HCT116 (cell line): ENCODE data around the gene TMEM52. TPM values are rescaled to one million over a fixed set of nuclear protein-coding genes. Genes with fewer than 3 reads are reported as not detected.

Experiments used
- ATAC-seq: fragments of 200-7000 bp; cut with Tn5 transposase; 2 replicates; pipeline ENCODE4 v1.9.1; 2020; ENCODE audit warnings: mild to moderate bottlenecking, moderate library complexity
- BruUV-seq: library from RNA; stranded (reverse); fragments of 400-500 nt; replicated peaks from 2 replicates; lab custom pipeline; 2021; lab: Mats Ljungman, UMichigan
- CTCF ChIA-PET: fragments of 300-600 bp; sonication (Branson Sonifier 250); formaldehyde crosslinking; loops from one replicate; lab custom pipeline; 2021; ENCODE audit warnings: antibody characterized with exemption; lab: Charles Lee
- POLR2A ChIA-PET: fragments of 300-600, 350-600 bp; sonication (Branson Sonifier 250); formaldehyde crosslinking; loops from one replicate; lab custom pipeline; 2021; ENCODE audit warnings: antibody characterized with exemption; lab: Charles Lee
- RAD21 ChIA-PET, 2 experiments: fragments of 300-600 bp; sonication (Branson Sonifier 250); formaldehyde crosslinking; loops; one replicate each; lab custom pipeline; 2023; ENCODE audit warnings: low total read pairs in 2 of 2; ENCODE audit not compliant: uncharacterized antibody in 2 of 2, unreplicated experiment in 2 of 2, low non-redundant PET in 1 of 2; lab: Charles Lee
- DNase-seq: peaks from one replicate; pipeline ENCODE4 v3.0.0-alpha.2; 2010; ENCODE audit warnings: low read depth, low spot score
- H2AFZ ChIP-seq: fragments of 200-600 bp; shearing (Covaris generic), sonication (generic); 2 replicates; pipeline ENCODE4 v1.6.1; 2017; ENCODE audit warnings: low read depth, mixed run types, mixed read lengths, antibody characterized with exemption, low read length; ENCODE audit not compliant: poor library complexity, severe bottlenecking
- H3K27ac ChIP-seq: 2 replicates; pipeline ENCODE4 v1.5.1; 2012; ENCODE audit warnings: low read depth, low read length
- H3K27me3 ChIP-seq: fragments of 200-600 bp; sonication (generic); 2 replicates; pipeline ENCODE4 v1.6.1; 2016; ENCODE audit warnings: mixed run types, low read length, mixed read lengths; ENCODE audit not compliant: insufficient read depth
- H3K36me3 ChIP-seq, 2 experiments: fragments of 200-500 bp in 1 of 2; fragments of 200-600 bp in 1 of 2; sonication (Bioruptor generic) in 1 of 2; sonication (generic) in 1 of 2; 2 replicates each; pipeline versions ENCODE4 v1.5.1 to v1.6.1; 2014 to 2016; ENCODE audit warnings: low read length in 2 of 2, inconsistent platforms in 1 of 2, mixed read lengths in 1 of 2, mixed run types in 1 of 2; ENCODE audit not compliant: insufficient read depth in 2 of 2, control insufficient read depth in 1 of 2
- H3K4me1 ChIP-seq, 2 experiments: fragments of 200-600 bp in 1 of 2; sonication (generic) in 1 of 2; 2 replicates each; pipeline versions ENCODE4 v1.5.1 to v1.6.1; 2012 to 2017; ENCODE audit warnings: low read length in 2 of 2, inconsistent platforms in 1 of 2, mild to moderate bottlenecking in 1 of 2, mixed read lengths in 1 of 2, mixed run types in 1 of 2, moderate library complexity in 1 of 2; ENCODE audit not compliant: insufficient read depth in 2 of 2, control insufficient read depth in 1 of 2
- H3K4me2 ChIP-seq: fragments of 200-600 bp; sonication (generic); 2 replicates; pipeline ENCODE4 v1.6.1; 2017; ENCODE audit warnings: mixed run types, low read length, mixed read lengths
- H3K4me3 ChIP-seq, 2 experiments: fragments of 200-600 bp in 1 of 2; sonication (generic) in 1 of 2; replicated peaks in 1 of 2; 2 replicates each; pipeline ENCODE4 v1.5.1; 2011 to 2016; ENCODE audit warnings: low read length in 2 of 2, control low read depth in 1 of 2, low read depth in 1 of 2, mild to moderate bottlenecking in 1 of 2, mixed read lengths in 1 of 2, mixed run types in 1 of 2
- H3K79me2 ChIP-seq: fragments of 200-600 bp; sonication (generic); 2 replicates; pipeline ENCODE4 v1.6.1; 2017; ENCODE audit warnings: mild to moderate bottlenecking, mixed run types, low read length, moderate library complexity, mixed read lengths; ENCODE audit not compliant: insufficient read depth
- H3K9ac ChIP-seq: fragments of 200-600 bp; sonication (generic); 2 replicates; pipeline ENCODE4 v1.6.1; 2016; ENCODE audit warnings: low read length, mixed read lengths
- H3K9me2 ChIP-seq: fragments of 200-600 bp; sonication (generic), shearing (Covaris generic); 2 replicates; pipeline ENCODE4 v1.6.1; 2017; ENCODE audit warnings: mixed run types, mild to moderate bottlenecking, moderate library complexity; ENCODE audit not compliant: insufficient read depth
- H3K9me3 ChIP-seq, 2 experiments: fragments of 200-500 bp in 1 of 2; fragments of 200-600 bp in 1 of 2; sonication (Bioruptor generic) in 1 of 2; sonication (generic) in 1 of 2; 2 replicates each; pipeline ENCODE4 v1.6.1; 2014 to 2017; ENCODE audit warnings: low read length in 2 of 2, mixed read lengths in 2 of 2, inconsistent platforms in 1 of 2, low read depth in 1 of 2, mild to moderate bottlenecking in 1 of 2, mixed run types in 1 of 2, moderate library complexity in 1 of 2; ENCODE audit not compliant: control insufficient read depth in 1 of 2, insufficient read depth in 1 of 2
- H4K20me1 ChIP-seq: fragments of 200-600 bp; sonication (generic), shearing (Covaris generic); 2 replicates; pipeline ENCODE4 v1.6.1; 2017; ENCODE audit warnings: mixed run types, mild to moderate bottlenecking, moderate library complexity; ENCODE audit not compliant: insufficient read depth
- CBX3 ChIP-seq: IDR thresholded peaks from 2 replicates; pipeline ENCODE4 v1.6.1; 2012; ENCODE audit warnings: low read depth
- ELF1 ChIP-seq: IDR thresholded peaks from 2 replicates; pipeline ENCODE4 v1.6.1; 2012; ENCODE audit warnings: low read depth, borderline replicate concordance
- EZH2phosphoT487 ChIP-seq: fragments of 200-600 bp; IDR thresholded peaks from 2 replicates; pipeline ENCODE4 v1.6.1; 2018; ENCODE audit warnings: antibody characterized with exemption, borderline replicate concordance
- FOSL1 ChIP-seq: IDR thresholded peaks from 2 replicates; pipeline ENCODE4 v1.6.1; 2012; ENCODE audit warnings: low read depth
- JUND ChIP-seq: IDR thresholded peaks from 2 replicates; pipeline ENCODE4 v1.6.1; 2012
- POLR2A ChIP-seq: IDR thresholded peaks from 2 replicates; pipeline ENCODE4 v1.7.0; 2011; ENCODE audit warnings: borderline replicate concordance; ENCODE audit not compliant: insufficient read depth, insufficient read length; ENCODE audit errors: extremely low read depth
- RAD21 ChIP-seq: IDR thresholded peaks from 2 replicates; pipeline ENCODE4 v1.6.1; 2012; ENCODE audit warnings: low read depth, mild to moderate bottlenecking
- SIN3A ChIP-seq: IDR thresholded peaks from 2 replicates; pipeline ENCODE4 v1.6.1; 2012; ENCODE audit warnings: low read depth
- SRF ChIP-seq: IDR thresholded peaks from 2 replicates; pipeline ENCODE4 v1.6.1; 2012; ENCODE audit warnings: low read depth
- TCF7L2 ChIP-seq: IDR thresholded peaks from 2 replicates; pipeline ENCODE4 v1.7.0; 2011; ENCODE audit warnings: borderline replicate concordance, inconsistent platforms; ENCODE audit not compliant: insufficient read depth, insufficient read length; ENCODE audit errors: extremely low read depth
- YY1 ChIP-seq: IDR thresholded peaks from 2 replicates; pipeline ENCODE4 v1.6.1; 2011; ENCODE audit warnings: low read length, low read depth, moderate library complexity, mild to moderate bottlenecking; ENCODE audit not compliant: insufficient replicate concordance; ENCODE audit errors: extremely low read depth
- ZNF274 ChIP-seq: fragments of 200-500 bp; sonication (Bioruptor generic); IDR thresholded peaks from 2 replicates; pipeline ENCODE4 v1.6.1; 2014; ENCODE audit warnings: mild to moderate bottlenecking, low read depth, low read length, inconsistent platforms
- intact Hi-C: fragments of 100-400 bp; cut with micrococcal nuclease; formaldehyde crosslinking; loops from 2 replicates; pipeline ENCODE4 v1.10.0; 2022
- total RNA-seq: library from RNA; stranded (reverse); gene quantifications from one replicate; pipeline ENCODE4 v1.2.1, GENCODE V29; 2021; ENCODE audit not compliant: unreplicated experiment
- TF ChIP-seq, protein P1 (sequence below), 3 experiments: fragments of 200-600 bp in 1 of 3; sonication (generic) in 1 of 3; IDR thresholded peaks in 2 of 3; conservative IDR thresholded peaks in 1 of 3; 2 replicates each; pipeline ENCODE4 v1.5.1; 2012 to 2017; ENCODE audit warnings: low read depth in 2 of 3, low read length in 2 of 3, antibody characterized with exemption in 1 of 3, borderline replicate concordance in 1 of 3, control low read depth in 1 of 3, mild to moderate bottlenecking in 1 of 3, mixed read lengths in 1 of 3, mixed run types in 1 of 3, moderate library complexity in 1 of 3; ENCODE audit not compliant: insufficient read depth in 1 of 3
- TF ChIP-seq, protein P2 (sequence below): IDR thresholded peaks from 2 replicates; pipeline ENCODE4 v1.6.1; 2012

TMEM52 gene
- total RNA-seq, 1 experiment from 2014 or later, result 27.5 TPM

DNA sequence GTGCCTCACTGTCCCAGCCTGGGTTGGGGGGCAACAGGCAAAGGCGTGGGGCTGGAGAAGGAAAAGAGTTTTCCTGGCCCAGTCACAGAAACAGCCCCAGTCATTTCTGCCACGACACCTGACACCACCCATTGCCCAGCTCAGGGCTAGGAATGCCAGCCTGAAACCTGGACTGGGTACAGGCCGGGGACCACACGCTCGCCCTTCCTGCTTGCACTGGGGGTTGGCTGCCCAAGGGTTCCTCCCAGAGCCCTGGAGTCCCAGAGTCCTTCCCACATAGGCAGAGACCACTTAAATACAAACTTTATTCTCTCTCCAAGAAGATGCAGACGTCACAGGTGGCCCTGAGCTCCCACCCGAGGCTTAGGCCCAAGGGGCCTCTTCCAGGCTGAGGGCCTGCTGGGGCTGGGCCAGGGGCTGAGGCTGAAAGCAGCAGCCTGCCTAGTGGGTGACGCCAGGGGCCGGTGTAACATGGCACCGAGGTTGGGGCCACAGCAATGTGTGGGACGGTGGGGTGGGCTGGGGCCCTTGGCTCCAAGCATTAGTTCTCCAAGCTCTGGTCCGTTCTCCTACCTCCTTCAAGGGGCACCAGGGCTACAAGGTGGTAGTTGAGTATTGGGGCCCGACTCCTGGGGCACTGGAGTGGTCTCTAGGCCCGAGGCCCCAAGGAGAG is 1.6 kb downstream of the TMEM52 start:
- H2AFZ ChIP-seq, result no peak overlapping the region
- H3K79me2 ChIP-seq, result 0 out of 2 replicates have a peak, but pooled peaks cover 8% of the 10 kb centered on the region
- intact Hi-C loops, result no loop called here
- H3K9me2 ChIP-seq, result no peaks in the 10 kb centered on the region
- H3K36me3 ChIP-seq, result no peaks in the 10 kb centered on the region
- TSS peak; percentile 79 for BruUV-seq
- 0 out of 2 replicates have a peak overlapping the region, but pooled peaks have one; percentile 84 for H3K9ac ChIP-seq
- RAD21 ChIA-PET, result no interaction called here
- H3K4me2 ChIP-seq, result peak overlapping the region; percentile 99
- POLR2A ChIA-PET, result interaction anchor here (0.8 kb wide), 1 partner anchor 129 kb away, joined by 3 read pairs; no protein-coding TSS in a partner anchor
- H3K4me1 ChIP-seq, result peaks cover 11 to 29% of the 10 kb centered on the region in 2 experiments
- no peaks in the 10 kb centered on the region for H3K27me3 ChIP-seq
- no peak for TF ChIP-seq JUND
- TF ChIP-seq, all 23 proteins: peak for 0
- Histone ChIP-seq H3K9me3 (no peaks in the 10 kb centered on the region), H3K4me3 (no peak overlapping the region; a peak in 1 of 4 replicates), H4K20me1 (no peaks in the 10 kb centered on the region), H3K27ac (peak overlapping the region; percentile 79; the same call in 1 of the 2 replicates)
- ATAC-seq (no peak), DNase-seq (no peak)
- CTCF ChIA-PET, result no interaction called here

DNA sequence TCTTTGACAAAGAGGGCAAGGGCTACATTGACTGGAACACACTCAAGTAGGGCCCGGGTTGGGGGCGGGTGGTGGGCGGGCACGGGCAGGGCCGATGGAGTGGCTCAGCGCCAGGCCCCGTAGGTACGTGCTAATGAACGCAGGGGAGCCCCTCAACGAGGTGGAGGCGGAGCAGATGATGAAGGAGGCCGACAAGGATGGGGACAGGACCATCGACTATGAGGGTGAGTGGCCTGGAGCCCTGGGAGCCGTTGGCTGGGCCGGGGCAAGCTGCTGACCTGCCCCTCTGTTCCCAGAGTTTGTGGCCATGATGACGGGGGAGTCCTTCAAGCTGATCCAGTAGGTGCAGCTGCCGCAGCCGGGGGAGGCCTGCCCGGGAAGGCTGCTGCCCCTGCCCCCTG is 2.2 kb downstream of the TMEM52 start:
- Histone ChIP-seq H2AFZ (no peak overlapping the region), H4K20me1 (no peaks in the 10 kb centered on the region), H3K9me3 (no peaks in the 10 kb centered on the region), H3K4me3 (no peak overlapping the region), H3K27ac (no peak overlapping the region), H3K9me2 (no peaks in the 10 kb centered on the region), H3K36me3 (no peaks in the 10 kb centered on the region), H3K4me2 (no peak overlapping the region), H3K79me2 (0 out of 2 replicates have a peak, but pooled peaks cover 8% of the 10 kb centered on the region), H3K4me1 (peaks cover 11 to 29% of the 10 kb centered on the region in 2 experiments), H3K9ac (no peak overlapping the region), H3K27me3 (no peaks in the 10 kb centered on the region)
- intact Hi-C loops, result no loop called here
- BruUV-seq, result no TSS peak
- RAD21 ChIA-PET, result no interaction called here
- no peak for ATAC-seq
- TF ChIP-seq RAD21 (no peak), EZH2phosphoT487 (no peak), FOSL1 (no peak), ELF1 (no peak), YY1 (no peak), TCF7L2 (no peak), POLR2A (no peak), CBX3 (no peak), SIN3A (no peak), SRF (no peak), JUND (no peak), ZNF274 (no peak)
- TF ChIP-seq, protein P1, sequence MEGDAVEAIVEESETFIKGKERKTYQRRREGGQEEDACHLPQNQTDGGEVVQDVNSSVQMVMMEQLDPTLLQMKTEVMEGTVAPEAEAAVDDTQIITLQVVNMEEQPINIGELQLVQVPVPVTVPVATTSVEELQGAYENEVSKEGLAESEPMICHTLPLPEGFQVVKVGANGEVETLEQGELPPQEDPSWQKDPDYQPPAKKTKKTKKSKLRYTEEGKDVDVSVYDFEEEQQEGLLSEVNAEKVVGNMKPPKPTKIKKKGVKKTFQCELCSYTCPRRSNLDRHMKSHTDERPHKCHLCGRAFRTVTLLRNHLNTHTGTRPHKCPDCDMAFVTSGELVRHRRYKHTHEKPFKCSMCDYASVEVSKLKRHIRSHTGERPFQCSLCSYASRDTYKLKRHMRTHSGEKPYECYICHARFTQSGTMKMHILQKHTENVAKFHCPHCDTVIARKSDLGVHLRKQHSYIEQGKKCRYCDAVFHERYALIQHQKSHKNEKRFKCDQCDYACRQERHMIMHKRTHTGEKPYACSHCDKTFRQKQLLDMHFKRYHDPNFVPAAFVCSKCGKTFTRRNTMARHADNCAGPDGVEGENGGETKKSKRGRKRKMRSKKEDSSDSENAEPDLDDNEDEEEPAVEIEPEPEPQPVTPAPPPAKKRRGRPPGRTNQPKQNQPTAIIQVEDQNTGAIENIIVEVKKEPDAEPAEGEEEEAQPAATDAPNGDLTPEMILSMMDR (IDR thresholded peaks at IDR 0.05 in 2 of 3, conservative IDR thresholded peaks at IDR 0.05 in 1 of 3; ENCODE audit: borderline replicate concordance in 1 of 3, insufficient read depth in 1 of 3, low read depth in 2 of 3, low read length in 2 of 3), result no peak
- TF ChIP-seq, protein P2, sequence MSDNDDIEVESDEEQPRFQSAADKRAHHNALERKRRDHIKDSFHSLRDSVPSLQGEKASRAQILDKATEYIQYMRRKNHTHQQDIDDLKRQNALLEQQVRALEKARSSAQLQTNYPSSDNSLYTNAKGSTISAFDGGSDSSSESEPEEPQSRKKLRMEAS, result no peak
- CTCF ChIA-PET, result no interaction called here
- POLR2A ChIA-PET, result no interaction called here
- DNase-seq, result no peak
